T1000 (cell line): ENCODE data around the gene TIAM1.

Source experiments
- DNase-seq: peaks from one replicate; lab custom pipeline; 2025; ENCODE audit warnings: mixed read lengths; lab: John Stamatoyannopoulos, UW

Gene TIAM1

GRCh38 chr21:31343680-31344480 lies at the start of gene TIAM1:
Gene TIAM1 (minus strand): TSS chr21:31344261. CDS start chr21:31266972, 77,289 bp downstream.
- DNase-seq, result peak; percentile 32

- DNase-seq, result no peak
Observed at GRCh38 chr21:31387560-31388186, 43.6 kb upstream of the TIAM1 start.

- no peak for DNase-seq
Observed at GRCh38 chr21:31386006-31386405, 41.9 kb upstream of the TIAM1 start.

- DNase-seq, result no peak
Observed at GRCh38 chr21:31383770-31384169, 39.7 kb upstream of the TIAM1 start.

GRCh38 chr21:31382060-31382459 lies 38.0 kb upstream of the TIAM1 start:
- no peak for DNase-seq

- no peak for DNase-seq
Observed at GRCh38 chr21:31376301-31376700, 32.2 kb upstream of the TIAM1 start.

- DNase-seq, result no peak
Observed at GRCh38 chr21:31374395-31374794, 30.3 kb upstream of the TIAM1 start.

- DNase-seq, result no peak
Observed at GRCh38 chr21:31372471-31372765, 28.4 kb upstream of the TIAM1 start.

- no peak for DNase-seq
Observed at GRCh38 chr21:31371715-31372470, 27.8 kb upstream of the TIAM1 start.

GRCh38 chr21:31370893-31371544 lies 27.0 kb upstream of the TIAM1 start:
- no peak for DNase-seq

- DNase-seq, result no peak
Observed at GRCh38 chr21:31370281-31370892, 26.3 kb upstream of the TIAM1 start.

- no peak for DNase-seq
Observed at GRCh38 chr21:31368361-31368760, 24.3 kb upstream of the TIAM1 start.

- DNase-seq, result no peak
Observed at GRCh38 chr21:31367801-31368200, 23.7 kb upstream of the TIAM1 start.

- peak; percentile 70 for DNase-seq
Observed at GRCh38 chr21:31366825-31367224, 22.8 kb upstream of the TIAM1 start.

GRCh38 chr21:31364253-31364945 lies 20.3 kb upstream of the TIAM1 start:
- DNase-seq, result no peak

- no peak for DNase-seq
Observed at GRCh38 chr21:31363720-31364119, 19.7 kb upstream of the TIAM1 start.

- DNase-seq, result no peak
Observed at GRCh38 chr21:31360717-31361116, 16.7 kb upstream of the TIAM1 start.

- no peak for DNase-seq
Observed at GRCh38 chr21:31358158-31358557, 14.1 kb upstream of the TIAM1 start.

GRCh38 chr21:31356440-31356839 lies 12.4 kb upstream of the TIAM1 start:
- DNase-seq, result no peak

GRCh38 chr21:31354604-31355443 lies 10.8 kb upstream of the TIAM1 start:
- peak; percentile 82 for DNase-seq

GRCh38 chr21:31354122-31354521 lies 10.1 kb upstream of the TIAM1 start:
- no peak for DNase-seq
